SW 1271 (cell line): ENCODE results near the gene CDC123.
"Not testable (repeated sequence)": the region's sequence is repeated elsewhere in the genome, so short reads cannot be mapped to it uniquely, and the experiment has no call there.

Source experiments
- DNase-seq, 2 experiments: peaks; one replicate each; lab custom pipeline; 2025; lab: John Stamatoyannopoulos, UW

CDC123 gene, protein sequence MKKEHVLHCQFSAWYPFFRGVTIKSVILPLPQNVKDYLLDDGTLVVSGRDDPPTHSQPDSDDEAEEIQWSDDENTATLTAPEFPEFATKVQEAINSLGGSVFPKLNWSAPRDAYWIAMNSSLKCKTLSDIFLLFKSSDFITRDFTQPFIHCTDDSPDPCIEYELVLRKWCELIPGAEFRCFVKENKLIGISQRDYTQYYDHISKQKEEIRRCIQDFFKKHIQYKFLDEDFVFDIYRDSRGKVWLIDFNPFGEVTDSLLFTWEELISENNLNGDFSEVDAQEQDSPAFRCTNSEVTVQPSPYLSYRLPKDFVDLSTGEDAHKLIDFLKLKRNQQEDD

DNA sequence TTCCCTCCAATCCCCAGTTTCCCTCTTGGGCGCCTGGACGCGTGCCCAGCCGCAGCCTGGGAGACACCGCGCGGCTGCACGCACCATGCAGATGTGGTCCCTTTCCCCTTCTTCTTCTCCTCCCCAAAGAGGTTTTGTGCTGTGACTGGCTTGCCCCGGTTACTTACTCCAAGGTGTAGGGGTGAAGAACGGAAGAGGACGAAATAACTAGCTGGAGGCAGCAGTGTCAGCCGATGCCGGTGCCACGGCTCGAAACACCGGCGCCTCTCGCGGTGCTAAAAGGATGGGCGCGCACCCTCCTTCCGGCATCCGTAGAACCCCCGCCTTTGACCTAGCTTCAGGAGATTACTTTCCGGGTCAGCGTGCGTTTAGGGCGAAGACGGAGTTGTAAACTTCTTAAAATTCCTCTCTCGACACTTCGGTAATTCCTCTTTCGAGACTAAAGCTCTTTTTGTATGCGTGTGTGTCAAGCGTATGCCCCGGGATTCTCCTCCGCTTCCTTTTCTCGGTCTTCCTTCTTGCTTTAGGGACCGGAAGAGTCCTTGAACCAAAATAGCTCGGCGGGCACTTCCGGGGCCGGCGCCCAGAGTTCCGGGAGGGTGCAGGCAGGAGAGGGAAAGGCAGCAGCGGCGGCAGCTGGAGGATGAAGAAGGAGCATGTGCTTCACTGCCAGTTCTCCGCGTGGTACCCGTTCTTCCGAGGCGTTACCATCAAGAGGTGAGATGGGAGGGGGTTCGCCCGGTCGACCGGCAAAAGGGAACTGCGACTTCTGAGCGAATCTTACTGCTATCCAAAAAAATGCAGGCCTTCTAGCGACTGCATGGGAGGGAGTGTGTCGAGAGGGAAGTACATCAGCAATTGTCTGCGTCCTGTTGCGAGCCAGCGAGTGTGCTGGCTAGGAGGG is at the start of gene CDC123, which contains the start of gene NUDT5:
TSS of gene CDC123 (plus strand) at position 586 of the 904 bp plus-strand sequence. CDS start at position 644, 58 bp downstream.
TSS of gene NUDT5 (minus strand) at position 289 of the 904 bp plus-strand sequence. CDS start 9,600 bp downstream, outside the sequence.
- peak; percentile 64 to 91 for DNase-seq

DNA sequence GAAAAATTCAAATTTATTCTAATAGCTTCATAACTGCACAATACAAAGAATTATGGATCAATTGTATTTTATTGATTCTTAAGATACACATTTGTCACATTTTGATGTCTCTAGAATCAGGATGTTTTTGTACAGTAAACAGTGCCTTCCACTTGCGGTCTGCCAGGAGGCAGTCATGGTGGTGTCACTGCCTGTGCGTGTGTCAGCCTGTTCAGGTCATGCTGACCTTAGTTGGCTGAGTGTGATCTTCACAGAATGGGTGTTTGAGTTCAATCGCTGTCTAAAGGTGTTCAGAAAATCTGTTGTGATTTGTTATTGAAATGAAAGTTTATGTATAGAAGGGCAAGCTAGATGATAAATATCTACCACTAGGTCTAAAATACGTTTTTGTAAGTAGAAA is 45.8 kb upstream of the CDC123 start:
- no peak for DNase-seq

DNA sequence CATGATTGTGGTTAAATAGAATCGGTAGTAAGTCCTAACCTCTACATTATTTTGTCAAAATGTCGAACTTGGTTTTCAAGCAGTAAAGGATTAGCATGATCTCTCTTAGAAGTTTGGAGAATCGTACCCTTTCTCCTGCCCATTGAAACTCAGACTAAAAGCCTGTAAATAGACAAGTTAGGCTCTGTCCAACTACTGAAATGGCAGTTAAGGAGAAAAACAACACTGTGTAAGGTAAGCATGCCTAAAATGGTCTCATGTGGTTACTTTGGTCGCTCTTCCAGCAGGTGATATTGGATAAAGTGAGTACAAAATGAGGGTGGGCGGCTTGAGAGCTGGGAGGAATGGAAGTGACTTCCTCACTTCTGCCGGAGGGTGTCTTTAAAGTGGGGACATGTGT is 41.5 kb upstream of the CDC123 start:
- DNase-seq = no peak

DNA sequence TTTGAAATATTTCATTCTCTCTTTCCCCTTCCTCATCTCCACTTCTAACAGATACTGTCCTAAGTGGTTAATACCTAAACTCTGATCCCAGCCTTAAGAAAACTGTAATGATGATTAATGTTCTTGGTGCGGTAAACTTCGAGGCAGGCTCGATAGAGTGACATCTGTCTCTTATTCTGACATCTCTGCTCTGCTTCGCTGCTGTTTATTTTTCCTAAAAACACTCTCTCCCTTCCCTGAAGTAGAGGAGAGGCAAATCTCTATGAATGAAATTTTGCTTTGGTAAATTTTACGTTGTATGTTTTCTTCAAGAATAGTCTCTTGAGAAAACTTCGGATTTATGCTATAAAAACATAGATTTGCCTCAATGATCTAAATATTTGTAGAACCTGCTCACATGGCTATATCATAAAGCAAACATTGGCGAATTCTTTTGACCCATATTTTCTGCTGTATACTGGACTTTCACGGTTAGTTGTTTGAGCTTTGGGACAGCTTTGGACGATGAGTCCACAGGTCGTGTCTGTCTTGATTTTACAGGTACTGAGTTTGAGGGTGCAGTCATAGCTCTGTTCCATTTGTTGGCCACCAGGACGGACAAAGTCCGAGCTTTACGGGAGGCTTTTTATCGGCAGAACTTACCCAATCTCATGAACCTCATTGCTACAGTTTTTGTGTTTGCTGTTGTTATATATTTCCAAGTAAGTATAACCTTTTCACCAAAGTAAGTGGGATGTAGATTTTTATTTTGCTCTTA is 39.4 kb upstream of the CDC123 start:
- DNase-seq = no peak

DNA sequence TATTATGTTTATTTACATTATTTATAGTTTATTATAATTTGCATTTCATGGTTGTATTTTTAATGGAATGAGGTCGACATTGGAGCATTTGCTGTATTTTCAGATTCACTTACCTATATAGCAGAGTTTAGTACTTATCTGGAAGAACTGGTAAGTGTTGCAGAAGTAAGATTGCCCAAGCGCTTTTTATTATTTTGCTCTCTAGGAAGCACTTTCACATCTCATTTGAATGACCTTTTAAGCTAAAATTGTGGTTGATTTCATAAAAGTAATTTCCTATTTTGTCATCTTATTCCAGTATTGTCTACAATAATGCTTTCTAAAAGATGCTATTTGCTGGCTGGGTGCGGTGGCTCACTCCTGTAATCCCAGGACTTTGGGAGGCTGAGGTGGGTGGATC is 37.9 kb upstream of the CDC123 start:
- DNase-seq = no peak

DNA sequence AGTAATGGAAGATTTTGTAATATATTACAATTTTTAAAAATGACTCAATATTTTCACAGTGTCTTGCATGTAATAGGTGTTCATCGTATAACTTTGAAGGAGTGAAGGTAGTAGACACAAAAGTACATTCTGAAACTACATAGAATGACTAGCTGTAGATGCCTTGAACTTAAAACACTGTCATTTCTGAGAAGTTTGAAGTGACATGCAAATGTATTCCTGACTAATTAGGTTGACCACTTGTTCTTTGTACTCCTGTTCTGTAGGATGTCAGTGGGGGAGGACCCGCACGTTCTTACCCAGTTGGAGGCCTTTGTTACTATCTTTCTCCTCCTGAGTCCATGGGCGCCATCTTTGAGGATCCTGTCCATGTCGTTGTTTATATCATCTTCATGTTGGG is 35.3 kb upstream of the CDC123 start:
- DNase-seq = no peak

DNA sequence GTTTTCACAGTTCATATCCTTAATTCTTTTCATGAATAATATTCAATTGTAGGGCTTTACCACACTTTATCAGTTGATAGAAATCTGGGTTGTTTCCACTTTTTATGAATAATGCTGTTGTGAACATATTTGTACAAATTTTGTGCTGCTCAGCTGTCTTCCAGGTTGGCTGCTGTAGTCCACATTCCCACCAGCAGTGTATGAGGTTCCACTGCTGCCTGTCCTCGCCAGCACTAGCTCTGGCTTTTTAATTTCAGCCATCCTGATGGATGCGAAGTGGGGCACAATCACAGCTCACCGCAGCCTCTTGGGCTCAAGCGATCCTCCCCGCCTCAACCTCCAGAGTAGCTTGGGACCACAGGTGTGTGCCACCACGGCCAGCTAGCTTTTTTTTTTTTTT is 33.1 kb upstream of the CDC123 start:
- no peak for DNase-seq

DNA sequence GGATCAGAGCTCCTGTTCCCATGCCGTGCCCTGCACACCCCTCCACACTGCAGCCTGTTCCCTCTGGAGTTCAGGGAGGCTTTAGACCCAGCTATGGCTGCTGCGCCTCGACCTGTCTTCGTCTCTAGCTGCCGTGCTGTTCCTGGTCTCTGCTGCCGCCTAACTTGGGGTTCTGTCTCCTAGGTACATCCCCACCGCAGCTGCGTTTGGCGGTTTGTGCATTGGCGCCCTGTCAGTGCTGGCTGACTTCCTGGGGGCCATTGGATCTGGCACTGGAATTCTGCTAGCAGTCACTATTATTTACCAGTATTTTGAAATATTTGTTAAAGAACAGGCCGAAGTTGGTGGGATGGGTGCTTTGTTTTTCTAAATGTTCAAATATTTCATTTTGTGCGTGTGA is 31.9 kb upstream of the CDC123 start:
- no peak for DNase-seq

DNA sequence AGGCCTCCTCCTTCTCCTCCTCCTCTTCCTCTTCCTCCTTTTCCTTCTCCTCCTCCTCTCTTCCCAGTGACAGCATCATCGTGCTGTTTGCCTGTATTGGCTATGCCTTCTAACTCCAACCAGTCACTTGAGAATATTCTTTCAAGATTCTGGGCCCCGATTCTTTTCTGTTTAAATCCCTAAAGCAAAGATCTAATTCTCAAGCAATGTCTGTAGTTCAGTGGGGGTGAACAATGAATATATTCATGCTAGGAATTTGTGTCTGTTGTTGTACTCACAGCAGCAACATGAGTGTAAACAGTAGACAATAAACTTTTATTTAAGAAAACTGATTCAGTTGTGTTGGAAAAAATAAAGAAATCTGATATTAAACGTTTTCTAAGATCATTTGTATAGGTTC is 31.0 kb upstream of the CDC123 start:
- DNase-seq = no peak

DNA sequence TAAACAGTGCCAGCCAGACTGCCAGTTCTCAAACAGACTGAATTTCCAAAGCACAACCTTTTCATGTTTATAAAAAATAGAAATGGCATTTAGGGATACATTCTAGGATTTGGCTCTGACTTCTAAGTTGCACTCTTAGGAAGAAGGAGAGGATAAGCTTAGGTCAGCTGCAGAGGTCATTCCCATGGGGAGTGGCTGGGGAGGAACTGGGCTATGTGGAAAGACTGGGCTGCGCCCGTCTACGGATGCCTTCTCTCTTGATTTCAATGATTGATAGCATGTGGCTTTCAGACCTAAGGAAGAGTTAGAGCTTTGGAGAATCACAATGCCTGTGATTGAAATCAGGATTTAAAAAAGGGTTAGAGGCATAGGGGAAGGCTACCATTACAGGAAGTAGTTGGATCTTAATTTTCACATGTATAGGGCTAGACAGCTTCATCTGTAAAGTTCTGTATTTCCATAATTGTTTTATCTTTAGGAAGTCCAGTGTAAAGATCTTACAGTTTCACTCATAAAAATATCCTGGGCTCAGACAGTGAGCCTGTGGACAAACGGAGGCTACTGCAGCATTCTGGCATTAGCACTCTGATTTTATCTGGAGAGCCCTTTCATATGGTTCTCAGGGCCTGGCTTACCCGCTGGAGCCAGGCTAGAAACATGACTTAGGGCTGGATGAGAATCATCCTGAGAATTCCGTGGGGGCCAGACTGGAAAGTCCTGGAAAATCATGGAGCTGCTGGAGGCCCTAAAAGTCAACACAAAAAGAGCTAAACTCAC is 29.8 kb upstream of the CDC123 start:
- DNase-seq = no peak

DNA sequence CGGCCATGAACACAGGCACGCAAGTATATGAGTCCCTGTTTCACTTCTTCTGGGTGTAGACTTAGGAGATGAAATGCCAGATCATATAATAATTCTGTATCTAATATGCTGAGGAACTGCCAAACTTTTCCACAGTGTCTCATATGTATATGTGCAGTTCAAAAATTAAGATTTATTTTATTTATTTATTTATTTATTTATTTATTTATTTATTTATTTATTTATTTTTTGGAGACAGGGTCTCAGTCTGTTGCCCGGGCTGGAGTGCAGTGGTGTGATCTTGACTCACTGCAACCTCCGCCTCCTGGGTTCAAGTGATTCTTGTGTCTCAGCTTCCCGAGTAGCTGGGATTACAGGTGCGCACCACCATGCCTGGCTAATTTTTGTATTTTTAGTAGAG is 24.5 kb upstream of the CDC123 start:
- not testable (repeated sequence) for DNase-seq

DNA sequence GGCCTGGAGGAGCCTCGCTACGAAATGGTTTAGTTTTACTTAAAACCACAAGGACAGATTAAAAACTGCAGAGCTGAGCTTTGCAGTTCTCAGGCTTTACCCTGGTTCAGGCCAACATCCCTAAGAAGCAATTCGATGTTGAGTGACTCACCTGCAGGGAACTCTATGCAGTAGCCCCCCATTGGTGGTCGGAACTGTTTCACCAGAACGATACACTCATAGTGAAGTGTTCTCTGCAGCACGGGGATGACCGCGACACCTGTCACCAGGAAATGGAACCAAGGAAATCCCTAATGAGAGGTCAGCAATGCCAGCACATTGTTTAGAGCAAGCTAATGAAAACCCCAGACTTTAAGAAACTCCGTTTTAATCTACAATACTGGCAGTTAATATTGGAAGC is 18.3 kb upstream of the CDC123 start:
- DNase-seq = peak in 1 of 2 experiments; percentile 12

DNA sequence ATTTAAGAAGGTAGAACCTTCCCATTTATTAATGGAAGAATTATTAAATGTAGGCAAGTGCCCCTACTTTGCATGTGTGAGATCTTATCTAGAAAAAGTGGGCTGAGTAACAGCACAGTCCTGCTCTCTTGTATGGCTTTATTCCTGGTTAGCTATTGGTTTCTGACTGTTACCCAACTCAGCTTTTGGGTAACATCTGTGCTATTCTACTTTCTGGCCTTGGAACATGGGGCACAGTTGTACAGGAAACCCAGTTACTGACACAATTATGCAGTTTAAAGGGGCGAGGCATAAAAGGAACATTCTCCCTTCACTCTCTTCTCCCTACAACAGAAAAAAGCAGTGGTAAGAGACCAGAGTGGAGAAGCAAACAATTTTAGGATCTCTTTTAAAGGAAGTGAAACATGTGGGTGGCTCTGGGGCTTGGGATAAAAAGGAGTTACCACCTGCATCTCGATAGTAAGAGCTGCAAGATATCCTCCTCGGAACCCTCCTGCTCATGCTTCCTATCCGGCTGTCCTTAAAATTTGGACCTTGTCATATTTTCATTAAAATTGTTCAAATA is 16.3 kb upstream of the CDC123 start:
- DNase-seq = no peak

DNA sequence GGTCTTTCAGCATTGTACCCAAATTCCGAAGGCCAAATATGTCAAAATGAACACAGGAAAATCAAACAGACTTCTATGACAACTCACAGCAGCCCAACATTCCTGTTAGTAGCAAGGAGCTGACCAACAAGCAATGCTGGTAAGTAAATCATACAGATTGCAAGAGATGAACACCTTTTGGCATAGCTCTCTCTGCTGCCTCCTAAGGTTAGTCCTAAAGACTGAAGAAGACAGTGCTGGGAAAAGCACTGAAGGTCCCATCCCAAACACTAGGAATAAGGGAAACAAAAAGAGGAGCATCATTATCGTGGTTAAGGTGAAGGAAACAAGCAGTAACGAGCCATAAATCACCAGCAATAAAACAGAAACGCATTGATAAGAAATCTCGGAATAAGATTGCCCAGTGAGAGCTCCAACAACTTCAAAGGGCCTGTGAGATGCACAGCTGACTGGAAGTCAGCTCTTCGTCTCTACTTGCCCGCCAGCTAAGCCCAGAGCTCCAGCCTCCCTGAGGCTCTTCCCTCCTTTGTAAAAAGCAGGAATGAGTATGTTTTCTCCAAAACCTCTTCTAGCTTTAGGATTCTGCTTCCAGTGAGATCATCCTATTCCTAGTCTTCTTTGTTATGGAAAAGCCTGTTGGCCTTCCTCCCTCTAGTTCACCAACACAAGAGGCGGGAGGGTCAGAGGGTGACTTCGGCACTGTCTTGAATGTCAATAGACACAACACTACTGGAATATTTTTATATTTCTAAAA is 15.6 kb upstream of the CDC123 start:
- DNase-seq = no peak

DNA sequence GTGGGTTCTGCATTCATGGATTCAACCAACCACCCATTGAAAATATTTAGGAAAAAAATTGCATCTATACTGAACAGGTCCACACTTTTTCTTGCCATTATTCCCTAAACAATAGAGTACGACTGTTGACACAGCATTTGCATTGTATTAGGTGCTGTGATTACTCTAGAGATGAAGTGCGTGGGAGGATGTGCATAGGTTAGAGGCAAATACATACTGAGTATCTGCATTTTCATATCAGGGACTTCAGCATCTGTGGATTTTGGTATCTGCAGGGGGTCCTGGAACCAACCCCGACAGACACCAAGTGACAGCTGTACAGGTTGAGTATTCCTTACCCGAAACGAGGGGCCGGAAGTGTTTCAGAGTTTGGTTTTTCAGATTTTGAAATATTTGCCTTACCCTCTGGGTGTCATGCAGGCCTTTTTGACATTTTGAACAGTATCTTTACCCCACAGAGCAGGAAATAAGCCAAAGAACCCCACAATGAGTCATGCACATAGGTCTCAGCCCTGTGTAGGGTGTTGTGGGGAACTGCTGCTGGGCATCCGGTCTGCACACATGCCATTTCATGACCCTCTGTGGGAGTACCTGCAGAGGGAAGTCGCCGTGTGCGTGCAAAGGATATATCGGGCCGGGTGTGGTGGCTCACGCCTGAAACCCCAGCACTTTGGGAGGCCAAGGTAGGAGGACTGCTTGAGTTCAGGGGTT is 14.8 kb upstream of the CDC123 start:
- no peak for DNase-seq

DNA sequence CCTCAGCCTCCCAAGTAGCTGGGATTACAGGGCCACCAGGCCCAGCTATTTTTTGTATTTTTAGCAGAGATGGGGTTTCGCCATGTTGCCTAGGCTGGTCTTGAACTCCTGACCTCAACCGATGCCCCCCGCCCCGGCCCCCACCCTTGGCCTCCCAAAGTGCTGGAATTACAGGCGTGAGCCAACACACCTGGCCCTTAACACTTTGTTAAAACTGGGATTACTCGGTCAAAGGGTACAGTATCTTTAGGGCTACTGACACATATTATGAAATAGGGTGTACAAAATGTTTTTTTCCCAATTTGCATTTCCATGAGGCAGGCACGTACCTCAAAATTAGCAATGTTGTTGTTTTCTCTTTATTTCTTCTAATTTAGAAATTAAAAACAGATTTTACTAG is 11.8 kb upstream of the CDC123 start:
- DNase-seq = no peak

DNA sequence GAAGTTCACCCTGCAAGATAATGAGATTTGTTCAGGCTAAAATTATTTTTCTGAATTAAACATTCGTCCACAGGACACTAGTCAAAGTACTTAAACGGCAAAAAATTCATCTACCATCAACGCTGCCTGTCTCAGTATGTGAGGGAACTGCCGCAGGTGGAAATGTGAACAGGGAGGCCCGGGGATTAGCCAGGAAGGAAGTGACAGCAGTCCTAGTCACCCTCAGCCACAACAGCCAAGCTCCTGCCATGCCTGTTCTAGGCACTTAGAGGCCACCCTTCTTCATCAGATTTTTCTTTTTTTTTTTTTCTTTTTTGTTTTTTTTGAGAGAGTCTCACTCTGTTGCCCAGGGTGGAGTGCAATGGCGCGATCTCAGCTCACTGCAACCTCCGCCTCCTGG is 9.7 kb upstream of the CDC123 start:
- peak in 1 of 2 experiments; percentile 13 for DNase-seq

DNA sequence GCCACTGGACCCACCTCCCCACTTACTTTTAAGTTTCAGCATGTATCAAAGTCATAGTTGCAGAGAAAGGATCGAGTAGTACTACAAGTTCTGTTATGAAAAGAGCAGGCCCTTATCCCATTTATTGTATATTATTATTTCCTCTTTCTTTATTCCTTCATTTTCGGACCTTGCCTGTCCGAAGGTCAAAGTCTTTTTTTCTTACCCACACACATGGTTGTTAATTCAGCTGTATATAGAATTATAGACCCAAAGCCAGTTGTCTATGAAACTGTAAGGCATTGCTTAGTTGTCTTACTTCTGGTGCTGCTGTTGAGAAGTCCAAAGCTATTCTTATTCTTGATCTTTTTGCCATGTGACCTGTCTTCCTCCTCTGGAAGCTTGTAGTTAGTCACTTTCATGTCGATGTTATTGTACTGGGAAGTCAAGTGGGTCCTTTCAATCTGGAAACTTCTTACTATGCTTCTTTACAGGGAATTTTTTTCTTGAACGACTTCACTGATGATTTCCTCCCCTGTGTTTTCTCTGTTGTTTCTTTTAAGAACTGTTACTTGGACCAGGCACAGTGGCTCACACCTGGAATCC is 8.6 kb upstream of the CDC123 start:
- DNase-seq = no peak

DNA sequence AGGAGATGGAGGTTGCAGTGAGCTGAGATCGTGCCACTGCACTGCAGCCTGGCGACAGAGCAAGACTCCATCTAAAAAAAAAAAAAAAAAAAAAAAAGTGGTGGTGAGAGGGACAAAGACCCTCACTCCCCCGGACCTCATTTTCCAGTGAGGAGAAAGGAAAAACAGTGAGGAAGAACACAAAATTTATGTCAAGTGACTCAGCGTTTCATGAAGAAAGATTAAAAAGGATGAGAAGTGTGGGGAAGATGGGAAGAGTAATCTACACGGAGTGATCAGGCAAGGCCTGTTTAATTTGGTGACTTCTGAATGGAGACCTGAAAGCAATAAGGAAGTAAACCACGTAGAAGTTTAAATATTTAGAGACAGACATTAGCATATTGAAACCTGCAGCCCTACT is 7.3 kb upstream of the CDC123 start:
- DNase-seq = no peak
